Measurements from ENCODE around the gene EGFL7.
"Not testable (repeated sequence)": the region's sequence is repeated elsewhere in the genome, so short reads cannot be mapped to it uniquely, and the experiment has no call there.

Gene EGFL7

GRCh38 chr9:136701668-136702053 lies 38.9 kb downstream of the EGFL7 start:
- DNase-seq = no peak

GRCh38 chr9:136703276-136703860 lies 40.7 kb downstream of the EGFL7 start:
- DNase-seq = no peak

GRCh38 chr9:136704741-136705140 lies 42.0 kb downstream of the EGFL7 start:
- not testable (repeated sequence) for DNase-seq

- DNase-seq = no peak
Observed at GRCh38 chr9:136705564-136705963, 42.8 kb downstream of the EGFL7 start.

- DNase-seq = no peak
Observed at GRCh38 chr9:136707011-136707410, 44.3 kb downstream of the EGFL7 start.

GRCh38 chr9:136707849-136708517 lies 45.3 kb downstream of the EGFL7 start:
- DNase-seq = no peak

GRCh38 chr9:136709454-136710109 lies 46.9 kb downstream of the EGFL7 start:
- no peak for DNase-seq

GRCh38 chr9:136710543-136710942 lies 47.8 kb downstream of the EGFL7 start:
- DNase-seq = no peak

GRCh38 chr9:136711219-136711648 lies 48.5 kb downstream of the EGFL7 start:
- not testable (repeated sequence) for DNase-seq

GRCh38 chr9:136711751-136712689 lies 49.3 kb downstream of the EGFL7 start, which contains the start of gene DIPK1B:
DIPK1B (plus strand) TSS chr9:136712572; CDS start chr9:136712666, 94 bp downstream.
- no peak for DNase-seq

- DNase-seq = no peak
Observed at GRCh38 chr9:136712690-136713544, 50.2 kb downstream of the EGFL7 start.

- no peak for DNase-seq
Observed at GRCh38 chr9:136713550-136713949, 50.8 kb downstream of the EGFL7 start.

GRCh38 chr9:136714096-136714892 lies 51.6 kb downstream of the EGFL7 start:
- DNase-seq = no peak

GRCh38 chr9:136714893-136715274 lies 52.2 kb downstream of the EGFL7 start:
- DNase-seq = no peak

GRCh38 chr9:136717399-136717798 lies 54.7 kb downstream of the EGFL7 start:
- DNase-seq = no peak

- no peak for DNase-seq
Observed at GRCh38 chr9:136718345-136719194, 55.9 kb downstream of the EGFL7 start.

GRCh38 chr9:136719195-136719880 lies 56.6 kb downstream of the EGFL7 start:
- DNase-seq = no peak

GRCh38 chr9:136720251-136720897 lies 57.7 kb downstream of the EGFL7 start:
- DNase-seq = peak; percentile 88

GRCh38 chr9:136720898-136721338 lies 58.2 kb downstream of the EGFL7 start:
- no peak for DNase-seq

Data from right hindlimb (tissue), 1 donor.